Keratinocyte (primary cell): Measurements from ENCODE around the gene LACTBL1. TPM values are rescaled to one million over a fixed set of nuclear protein-coding genes. Genes with fewer than 3 reads are reported as not detected.

Experiments
- DNase-seq: peaks from one replicate; pipeline ENCODE4 v3.0.0-alpha.2; 2011; ENCODE audit warnings: low read depth, missing footprints, low spot score
- FAIRE-seq: peaks from 2 replicates; lab custom pipeline; 2011; peaks lifted over from hg19 to GRCh38; lab: Jason Lieb, UNC
- H2AFZ ChIP-seq: 2 replicates; pipeline ENCODE4 v1.6.0; 2012; ENCODE audit warnings: low read length, control low read depth, inconsistent platforms; ENCODE audit not compliant: control insufficient read depth
- H3K27ac ChIP-seq: 2 replicates; pipeline ENCODE4 v1.5.1; 2011; ENCODE audit warnings: low read length; ENCODE audit not compliant: control insufficient read depth, insufficient read depth
- H3K27me3 ChIP-seq: 3 replicates; pipeline ENCODE4 v1.6.0; 2011; ENCODE audit warnings: low read length; ENCODE audit not compliant: control insufficient read depth, insufficient read depth; ENCODE audit errors: extremely low read depth
- H3K36me3 ChIP-seq, 2 experiments: 2 replicates in 1 of 2; 3 replicates in 1 of 2; pipeline ENCODE4 v1.5.1; 2011; ENCODE audit warnings: low read length in 2 of 2, mild to moderate bottlenecking in 1 of 2; ENCODE audit not compliant: control insufficient read depth in 2 of 2, insufficient read depth in 2 of 2; ENCODE audit errors: extremely low read depth in 1 of 2
- H3K4me1 ChIP-seq: 3 replicates; pipeline ENCODE4 v1.5.1; 2011; ENCODE audit warnings: low read length; ENCODE audit not compliant: control insufficient read depth, insufficient read depth; ENCODE audit errors: extremely low read depth
- H3K4me2 ChIP-seq: 3 replicates; pipeline ENCODE4 v1.6.0; 2011; ENCODE audit warnings: low read depth, low read length; ENCODE audit not compliant: control insufficient read depth, insufficient read depth; ENCODE audit errors: extremely low read depth
- H3K4me3 ChIP-seq, 3 experiments: fragments of 200-600 bp in 1 of 3; sonication (generic) in 1 of 3; 2 replicates in 2 of 3; 3 replicates in 1 of 3; pipeline ENCODE4 v1.5.1; 2011 to 2016; ENCODE audit warnings: low read length in 3 of 3, mild to moderate bottlenecking in 3 of 3, control low read depth in 2 of 3, inconsistent platforms in 1 of 3, low read depth in 1 of 3, mixed read lengths in 1 of 3, mixed run types in 1 of 3, moderate library complexity in 1 of 3; ENCODE audit not compliant: control insufficient read depth in 2 of 3, insufficient read depth in 2 of 3; ENCODE audit errors: extremely low read depth in 1 of 3
- H3K79me2 ChIP-seq: 2 replicates; pipeline ENCODE4 v1.6.0; 2012; ENCODE audit warnings: low read length; ENCODE audit not compliant: control insufficient read depth, insufficient read depth
- H3K9ac ChIP-seq: 3 replicates; pipeline ENCODE4 v1.6.0; 2011; ENCODE audit warnings: low read length; ENCODE audit not compliant: control insufficient read depth, insufficient read depth; ENCODE audit errors: extremely low read depth
- H3K9me1 ChIP-seq: 3 replicates; pipeline ENCODE4 v1.6.0; 2011; ENCODE audit warnings: low read length; ENCODE audit not compliant: control insufficient read depth, insufficient read depth; ENCODE audit errors: extremely low read depth
- H3K9me3 ChIP-seq: 2 replicates; pipeline ENCODE4 v1.5.1; 2012; ENCODE audit warnings: low read depth, low read length; ENCODE audit not compliant: control insufficient read depth
- H4K20me1 ChIP-seq: 3 replicates; pipeline ENCODE4 v1.6.0; 2011; ENCODE audit warnings: low read length; ENCODE audit not compliant: control insufficient read depth, insufficient read depth; ENCODE audit errors: extremely low read depth
- EZH2 ChIP-seq: IDR thresholded peaks from one replicate; pipeline ENCODE4 v1.6.1; 2012; ENCODE audit warnings: inconsistent platforms, mild to moderate bottlenecking, low read length, moderate library complexity
- dilution Hi-C: fragments of 300-500 bp; cut with MboI; formaldehyde crosslinking; loops from one replicate; pipeline ENCODE4 v1.7.0; 2020; ENCODE audit warnings: low sequenced_read_pairs; ENCODE audit not compliant: extremely low pct_ligation_motif_present
- polyA plus RNA-seq, 5 experiments: library from polyadenylated mRNA; depleted of rRNA in 3 of 5; stranded (reverse) in 3 of 5; stranded (forward) in 1 of 5; unstranded in 1 of 5; fragments of >200 nt; gene quantifications; 1 replicate in 1 of 5; 2 replicates in 3 of 5; 3 replicates in 1 of 5; pipeline versions ENCODE4 v1.2.1 to v1.2.3, GENCODE V29; 2011 to 2012; ENCODE audit warnings: missing spikeins in 2 of 5, low read depth in 1 of 5, low replicate concordance in 1 of 5
- TF ChIP-seq, protein P1 (sequence below), 3 experiments: IDR thresholded peaks in 1 of 3; conservative IDR thresholded peaks in 1 of 3; optimal IDR thresholded peaks in 1 of 3; 2 replicates in 2 of 3; 3 replicates in 1 of 3; pipeline versions ENCODE3 to v1.5.1; 2011; ENCODE audit warnings: low read length in 3 of 3, mild to moderate bottlenecking in 3 of 3, moderate library complexity in 2 of 3, control low read depth in 1 of 3, inconsistent platforms in 1 of 3; ENCODE audit not compliant: insufficient read depth in 2 of 3; ENCODE audit errors: extremely low read depth in 1 of 3

LACTBL1 gene
- polyA plus RNA-seq, 1 donor (not counting 4 experiments of a cell fraction or from before 2014, with no cell fraction given): not detected

DNA sequence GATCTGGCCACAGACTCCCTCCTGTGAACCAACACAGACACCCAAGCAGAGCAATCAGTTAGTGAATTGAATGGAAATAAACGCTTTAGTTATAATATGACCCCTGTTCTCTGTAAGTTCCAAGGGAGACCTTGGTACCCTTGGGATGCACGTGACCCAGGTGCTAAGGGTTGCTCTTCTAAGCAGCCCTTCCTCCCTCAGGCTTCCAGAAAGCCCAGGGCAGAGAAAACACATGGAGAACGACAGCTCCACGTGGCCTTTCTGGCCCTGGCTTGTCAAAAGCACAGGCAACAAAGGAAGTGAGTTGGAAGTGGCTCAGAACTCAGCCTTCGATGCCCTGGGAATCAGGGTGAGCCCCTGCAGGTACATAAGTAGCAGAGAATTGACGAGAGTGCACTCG, 57.4 kb downstream of the LACTBL1 start:
- DNase-seq (no peak), FAIRE-seq (no peak)
- TF ChIP-seq, protein P1, sequence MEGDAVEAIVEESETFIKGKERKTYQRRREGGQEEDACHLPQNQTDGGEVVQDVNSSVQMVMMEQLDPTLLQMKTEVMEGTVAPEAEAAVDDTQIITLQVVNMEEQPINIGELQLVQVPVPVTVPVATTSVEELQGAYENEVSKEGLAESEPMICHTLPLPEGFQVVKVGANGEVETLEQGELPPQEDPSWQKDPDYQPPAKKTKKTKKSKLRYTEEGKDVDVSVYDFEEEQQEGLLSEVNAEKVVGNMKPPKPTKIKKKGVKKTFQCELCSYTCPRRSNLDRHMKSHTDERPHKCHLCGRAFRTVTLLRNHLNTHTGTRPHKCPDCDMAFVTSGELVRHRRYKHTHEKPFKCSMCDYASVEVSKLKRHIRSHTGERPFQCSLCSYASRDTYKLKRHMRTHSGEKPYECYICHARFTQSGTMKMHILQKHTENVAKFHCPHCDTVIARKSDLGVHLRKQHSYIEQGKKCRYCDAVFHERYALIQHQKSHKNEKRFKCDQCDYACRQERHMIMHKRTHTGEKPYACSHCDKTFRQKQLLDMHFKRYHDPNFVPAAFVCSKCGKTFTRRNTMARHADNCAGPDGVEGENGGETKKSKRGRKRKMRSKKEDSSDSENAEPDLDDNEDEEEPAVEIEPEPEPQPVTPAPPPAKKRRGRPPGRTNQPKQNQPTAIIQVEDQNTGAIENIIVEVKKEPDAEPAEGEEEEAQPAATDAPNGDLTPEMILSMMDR (optimal IDR thresholded peaks at IDR 0.05 in 1 of 3, IDR thresholded peaks at IDR 0.05 in 1 of 3, conservative IDR thresholded peaks at IDR 0.05 in 1 of 3; ENCODE audit: extremely low read depth in 1 of 3, insufficient read depth in 2 of 3, low read length in 3 of 3): no peak
- TF ChIP-seq EZH2: no peak
- no peak overlapping the region for H3K4me3 ChIP-seq
- H3K27ac ChIP-seq: no peak overlapping the region
- no peaks in the 10 kb centered on the region for H3K9me1 ChIP-seq
- dilution Hi-C loops: no loop called here
- no peaks in the 10 kb centered on the region for H3K4me1 ChIP-seq
- H3K79me2 ChIP-seq: no peaks in the 10 kb centered on the region
- no peak overlapping the region for H3K9ac ChIP-seq
- no peak overlapping the region for H3K4me2 ChIP-seq
- no peaks in the 10 kb centered on the region for H4K20me1 ChIP-seq
- peaks cover 5% of the 10 kb centered on the region for H3K27me3 ChIP-seq
- H3K36me3 ChIP-seq: no peaks in the 10 kb centered on the region
- H2AFZ ChIP-seq: no peak overlapping the region
- H3K9me3 ChIP-seq: no peaks in the 10 kb centered on the region

DNA sequence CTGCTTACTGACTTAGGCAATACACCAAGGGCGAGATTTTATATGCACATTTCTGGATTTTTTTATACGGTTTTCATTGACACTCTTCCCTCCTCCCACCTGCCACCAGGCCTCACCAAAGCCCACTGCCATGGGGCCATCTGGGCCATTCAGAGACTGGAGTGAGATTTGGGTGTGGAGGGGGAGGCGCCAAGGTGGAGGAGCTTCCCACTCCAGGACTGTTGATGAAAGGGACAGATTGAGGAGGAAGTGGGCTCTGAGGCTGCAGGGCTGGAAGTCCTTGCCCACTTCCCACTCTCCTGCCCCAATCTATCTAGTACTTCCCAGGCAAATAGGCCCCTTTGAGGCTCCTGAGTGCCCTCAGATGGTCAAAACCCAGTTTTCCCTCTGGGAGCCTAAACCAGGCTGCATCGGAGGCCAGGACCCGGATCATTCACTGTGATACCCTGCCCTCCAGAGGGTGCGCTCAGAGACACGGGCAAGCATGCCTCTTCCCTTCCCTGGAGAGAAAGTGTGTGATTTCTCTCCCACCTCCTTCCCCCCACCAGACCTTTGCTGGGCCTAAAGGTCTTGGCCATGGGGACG, 57.9 kb downstream of the LACTBL1 start:
- H4K20me1 ChIP-seq: no peaks in the 10 kb centered on the region
- dilution Hi-C loops: no loop called here

More for the DNA sequence above, 57.9 kb downstream of the LACTBL1 start:
- H3K9me3 ChIP-seq: no peaks in the 10 kb centered on the region
- no peaks in the 10 kb centered on the region for H3K36me3 ChIP-seq
- no peak overlapping the region for H2AFZ ChIP-seq
- no peak overlapping the region for H3K4me2 ChIP-seq
- TF ChIP-seq, protein P1 (optimal IDR thresholded peaks at IDR 0.05 in 1 of 3, IDR thresholded peaks at IDR 0.05 in 1 of 3, conservative IDR thresholded peaks at IDR 0.05 in 1 of 3; ENCODE audit: extremely low read depth in 1 of 3, insufficient read depth in 2 of 3, low read length in 3 of 3): peak in 1 of 3 experiments; percentile 5
- TF ChIP-seq EZH2: no peak
- no peak for FAIRE-seq
- no peaks in the 10 kb centered on the region for H3K79me2 ChIP-seq
- H3K27ac ChIP-seq: no peak overlapping the region
- H3K9ac ChIP-seq: no peak overlapping the region
- peaks cover 5% of the 10 kb centered on the region for H3K27me3 ChIP-seq
- no peak overlapping the region for H3K4me3 ChIP-seq
- no peaks in the 10 kb centered on the region for H3K9me1 ChIP-seq
- no peaks in the 10 kb centered on the region for H3K4me1 ChIP-seq
- DNase-seq: no peak
